K562 (cell line): ENCODE measurements around the gene PIP4K2A. TPM values are rescaled to one million over a fixed set of nuclear protein-coding genes. Genes with fewer than 3 reads are reported as not detected.

Source experiments
- CEBPG ChIP-seq, 3 experiments: fragments of 200-800 bp in 1 of 3; sonication (Bioruptor generic) in 1 of 3; sonication (generic) in 1 of 3; formaldehyde crosslinking in 1 of 3; IDR thresholded peaks in 2 of 3; conservative IDR thresholded peaks in 1 of 3; 2 replicates each; pipeline versions ENCODE4 v1.6.1 to v1.8.0; 2016 to 2022; ENCODE audit warnings: missing compliant biosample characterization in 2 of 3, missing genetic modification characterization in 2 of 3, mild to moderate bottlenecking in 1 of 3, missing genetic modification reagents in 1 of 3
- CHD4 ChIP-seq: fragments of 200-600 bp; sonication (generic); IDR thresholded peaks from 3 replicates; pipeline ENCODE4 v1.6.1; 2012; ENCODE audit warnings: low read depth, mild to moderate bottlenecking, mixed read lengths, low read length, inconsistent platforms; ENCODE audit not compliant: insufficient read depth, insufficient replicate concordance, poor library complexity, severe bottlenecking
- CTBP1 ChIP-seq: fragments of 450-650 bp; IDR thresholded peaks from 2 replicates; pipeline ENCODE4 v1.6.1; 2016; ENCODE audit warnings: borderline replicate concordance
- DACH1 ChIP-seq: fragments of 450-650 bp; IDR thresholded peaks from 2 replicates; pipeline ENCODE4 v1.6.1; 2018; ENCODE audit not compliant: partially characterized antibody
- DLX4 ChIP-seq: fragments of 250-450 bp; sonication (Bioruptor Pico); IDR thresholded peaks from 2 replicates; pipeline ENCODE4 v1.6.1; 2021; ENCODE audit warnings: mild to moderate bottlenecking
- HDAC3 ChIP-seq: fragments of 450-650 bp; IDR thresholded peaks from 2 replicates; pipeline ENCODE4 v1.6.1; 2018; ENCODE audit warnings: borderline replicate concordance, mild to moderate bottlenecking, moderate library complexity; ENCODE audit not compliant: partially characterized antibody
- NFIC ChIP-seq: fragments of 450-650 bp; IDR thresholded peaks from 2 replicates; pipeline ENCODE4 v1.6.1; 2017; ENCODE audit warnings: mild to moderate bottlenecking, inconsistent platforms
- NUFIP1 ChIP-seq: fragments of 450-650 bp; IDR thresholded peaks from 2 replicates; pipeline ENCODE4 v1.6.1; 2018; ENCODE audit not compliant: partially characterized antibody
- POLR2H ChIP-seq: IDR thresholded peaks from 2 replicates; pipeline ENCODE4 v1.6.1; 2016; ENCODE audit warnings: missing genetic modification characterization, low read depth, mild to moderate bottlenecking, control low read depth, missing compliant biosample characterization, moderate library complexity
- SFPQ ChIP-seq: fragments of 200-400 bp; formaldehyde crosslinking; IDR thresholded peaks from 2 replicates; pipeline ENCODE4 v1.6.1; 2017; ENCODE audit warnings: mild to moderate bottlenecking, low read depth, low read length, moderate library complexity
- SMAD3 ChIP-seq: fragments of 450-650 bp; formaldehyde crosslinking; conservative IDR thresholded peaks from 2 replicates; pipeline ENCODE4 v1.4.0; 2020; ENCODE audit warnings: mild to moderate bottlenecking
- TRIM24 ChIP-seq, 2 experiments: fragments of 450-650 bp; IDR thresholded peaks; 2 replicates each; pipeline ENCODE4 v1.6.1; 2016
- TSHZ1 ChIP-seq: fragments of 250-450 bp; sonication (Bioruptor Pico); IDR thresholded peaks from 2 replicates; pipeline ENCODE4 v1.4.0; 2020; ENCODE audit warnings: mild to moderate bottlenecking, moderate library complexity
- U2AF1 ChIP-seq: fragments of 200-400 bp; formaldehyde crosslinking; optimal IDR thresholded peaks from 2 replicates; pipeline ENCODE3; 2017; ENCODE audit warnings: mild to moderate bottlenecking, low read depth, low read length, moderate library complexity
- ZNF146 ChIP-seq: IDR thresholded peaks from one replicate; pipeline ENCODE4 v1.6.1; 2018; ENCODE audit warnings: missing compliant biosample characterization; ENCODE audit not compliant: unreplicated experiment
- polyA plus RNA-seq, 8 experiments: library from polyadenylated mRNA; depleted of rRNA in 4 of 8; stranded (reverse) in 5 of 8; unstranded in 3 of 8; fragments of >200 nt; fragmentation: Nextera tagmentation in 2 of 8; fragmentation: Illumina TruSeq in 1 of 8; extraction: Ambion mirVana in 2 of 8; extraction: Trizol in 1 of 8; gene quantifications; 2 replicates each; pipeline versions ENCODE4 v1.2.1 to v1.2.3, GENCODE V29; 2011 to 2014; ENCODE audit warnings: inconsistent platforms in 1 of 8, missing spikeins in 1 of 8
- total RNA-seq, 7 experiments: library from RNA; depleted of rRNA in 6 of 7; stranded (reverse); fragments of >200 nt in 6 of 7; fragmentation: Illumina TruSeq in 2 of 7; extraction: Trizol in 2 of 7; gene quantifications; 2 replicates each; pipeline versions ENCODE4 v1.2.1 to v1.2.3, GENCODE V29; 2011 to 2021; ENCODE audit warnings: low replicate concordance in 1 of 7

PIP4K2A gene
- total and polyA plus RNA-seq, 9 of the 15 experiments (the other 6 are each of a cell fraction or from before 2014, with no cell fraction given), result 35.6 to 117 (median 71.9) TPM

- no peak for TF ChIP-seq CTBP1
- TF ChIP-seq CHD4, result no peak
- no peak for TF ChIP-seq SMAD3 (CRISPR knock-in tag)
- TF ChIP-seq DACH1, result no peak
- TF ChIP-seq DLX4 (CRISPR knock-in tag), result no peak
- no peak for TF ChIP-seq POLR2H (tag)
- TF ChIP-seq TSHZ1 (CRISPR knock-in tag), result no peak
- no peak for TF ChIP-seq NFIC
- TF ChIP-seq CEBPG (CRISPR knock-in tag; IDR thresholded peaks at IDR 0.05), result peak; percentile 45; the same call in 1 of the 2 replicates
- TF ChIP-seq CEBPG (tag; conservative IDR thresholded peaks at IDR 0.05 in 1 of 2, IDR thresholded peaks at IDR 0.05 in 1 of 2), result 0 out of 4 replicates have a peak, but pooled peaks of 1 of the 2 experiments have one; percentile 31
- TF ChIP-seq ZNF146 (CRISPR knock-in tag), result no peak
- no peak for TF ChIP-seq TRIM24 (IDR thresholded peaks at IDR 0.05)
- no peak for TF ChIP-seq SFPQ
- no peak for TF ChIP-seq NUFIP1
- TF ChIP-seq U2AF1, result no peak
- no peak for TF ChIP-seq HDAC3
These were observed 140.4 kb downstream of the PIP4K2A start (continued) for GRCh38 chr10:22573820-22574569.
